Neural cell (in vitro differentiated cells): Measurements from ENCODE around the gene PNRC2.

Experiments used
- CTCF ChIP-seq: fragments of 450-650 bp; IDR thresholded peaks from 2 replicates; pipeline ENCODE4 v1.5.1; 2014; ENCODE audit warnings: antibody characterized with exemption, mild to moderate bottlenecking, moderate library complexity; ENCODE audit not compliant: poor library complexity, severe bottlenecking
- EP300 ChIP-seq: fragments of 450-650 bp; conservative IDR thresholded peaks from 2 replicates; pipeline ENCODE4 v1.6.1; 2014; ENCODE audit warnings: antibody characterized with exemption, mild to moderate bottlenecking, moderate library complexity; ENCODE audit not compliant: poor library complexity, severe bottlenecking
- POLR2AphosphoS5 ChIP-seq: IDR thresholded peaks from 2 replicates; pipeline ENCODE4 v1.6.1; 2012

- no peak for TF ChIP-seq EP300
- no peak for TF ChIP-seq CTCF
- TF ChIP-seq POLR2AphosphoS5, result no peak
Measured at GRCh38 chr1:23930270-23930669, 29.4 kb upstream of the PNRC2 start.
